SU-DHL-6 (cell line): Measurements from ENCODE around the gene MEX3D.

Source experiments
- H2AFZ ChIP-seq: fragments of 200-600 bp; sonication (generic); 2 replicates; pipeline ENCODE4 v1.6.1; 2014; ENCODE audit warnings: low read depth, mild to moderate bottlenecking, moderate library complexity, mixed read lengths, antibody characterized with exemption, low read length; ENCODE audit not compliant: severe bottlenecking
- H3F3A ChIP-seq: fragments of 200-600 bp; shearing (Covaris generic); 2 replicates; pipeline ENCODE4 v1.6.0; 2016; ENCODE audit warnings: antibody characterized with exemption, mild to moderate bottlenecking; ENCODE audit not compliant: insufficient read depth
- H3K27ac ChIP-seq: fragments of 200-600 bp; sonication (generic); 2 replicates; pipeline ENCODE4 v1.5.1; 2016; ENCODE audit warnings: low read depth, mild to moderate bottlenecking, low read length, moderate library complexity, mixed read lengths
- H3K27me3 ChIP-seq: fragments of 200-600 bp; sonication (generic), shearing (Covaris generic); 2 replicates; pipeline ENCODE4 v1.6.0; 2014; ENCODE audit warnings: mild to moderate bottlenecking, low read length
- H3K36me3 ChIP-seq: fragments of 200-600 bp; sonication (generic); 2 replicates; pipeline ENCODE4 v1.6.1; 2014; ENCODE audit warnings: mild to moderate bottlenecking, low read length, mixed read lengths
- H3K4me2 ChIP-seq: fragments of 300-600, 200-600 bp; shearing (Covaris generic), sonication (generic); 2 replicates; pipeline ENCODE4 v1.6.0; 2014; ENCODE audit warnings: low read length, low read depth, mild to moderate bottlenecking; ENCODE audit not compliant: poor library complexity, severe bottlenecking
- H3K4me3 ChIP-seq: fragments of 200-600 bp; sonication (generic); 2 replicates; pipeline ENCODE4 v1.5.1; 2014; ENCODE audit warnings: antibody characterized with exemption, low read length, mild to moderate bottlenecking, mixed read lengths; ENCODE audit not compliant: insufficient read depth, poor library complexity, severe bottlenecking
- H3K79me2 ChIP-seq: fragments of 200-600 bp; sonication (generic); 2 replicates; pipeline ENCODE4 v1.6.1; 2014; ENCODE audit warnings: mild to moderate bottlenecking, low read length, moderate library complexity; ENCODE audit not compliant: insufficient read depth
- H3K9ac ChIP-seq: fragments of 200-600 bp; sonication (generic); 2 replicates; pipeline ENCODE4 v1.7.0; 2014; ENCODE audit warnings: mild to moderate bottlenecking, low read length
- H3K9me2 ChIP-seq: fragments of 200-600 bp; sonication (generic); replicated peaks from 2 replicates; pipeline ENCODE4 v1.6.1; 2014; ENCODE audit warnings: low read length; ENCODE audit not compliant: insufficient read depth
- H3K9me3 ChIP-seq: fragments of 200-600 bp; sonication (generic); 2 replicates; pipeline ENCODE4 v1.6.1; 2014; ENCODE audit warnings: low read length, mixed read lengths; ENCODE audit not compliant: insufficient read depth
- H4K20me1 ChIP-seq: fragments of 200-600 bp; sonication (generic); 2 replicates; pipeline ENCODE4 v1.6.1; 2014; ENCODE audit warnings: low read depth, mild to moderate bottlenecking, antibody characterized with exemption, low read length, moderate library complexity, mixed read lengths
- EZH2phosphoT487 ChIP-seq: fragments of 200-600 bp; sonication (generic), shearing (Covaris generic); conservative IDR thresholded peaks from 2 replicates; pipeline ENCODE4 v1.6.1; 2018; ENCODE audit warnings: mild to moderate bottlenecking, antibody characterized with exemption, low read length, moderate library complexity, mixed read lengths
- TF ChIP-seq, protein P1 (sequence below): fragments of 200-600 bp; sonication (generic); IDR thresholded peaks from one replicate; pipeline ENCODE4 v1.5.1; 2017; ENCODE audit warnings: antibody characterized with exemption, mild to moderate bottlenecking, low read length, moderate library complexity; ENCODE audit not compliant: insufficient read depth, poor library complexity, severe bottlenecking

Gene MEX3D

DNA sequence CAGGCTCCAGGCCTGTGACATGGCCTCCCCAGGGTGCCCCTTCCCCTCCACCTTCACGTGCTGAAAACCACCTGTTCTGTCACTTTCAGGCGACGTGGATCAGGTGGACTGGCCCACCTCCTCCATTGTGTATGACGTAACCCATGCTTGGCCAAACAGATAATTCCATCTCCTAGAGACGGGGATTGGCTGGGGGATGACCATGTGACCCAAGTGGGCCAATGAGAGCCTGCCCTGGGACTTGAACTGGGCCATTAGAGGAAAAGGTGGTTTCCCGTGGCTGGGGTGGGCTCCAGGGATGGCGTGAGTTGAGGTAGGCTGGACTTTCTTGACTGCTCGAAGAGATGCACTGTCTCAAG is 51.8 kb downstream of the MEX3D start:
- H4K20me1 ChIP-seq = no peaks in the 10 kb centered on the region
- no peaks in the 10 kb centered on the region for H3K36me3 ChIP-seq
- H3F3A ChIP-seq = no peaks in the 10 kb centered on the region
- H3K4me2 ChIP-seq = no peak overlapping the region
- no peak overlapping the region for H3K27ac ChIP-seq
- TF ChIP-seq, protein P1, sequence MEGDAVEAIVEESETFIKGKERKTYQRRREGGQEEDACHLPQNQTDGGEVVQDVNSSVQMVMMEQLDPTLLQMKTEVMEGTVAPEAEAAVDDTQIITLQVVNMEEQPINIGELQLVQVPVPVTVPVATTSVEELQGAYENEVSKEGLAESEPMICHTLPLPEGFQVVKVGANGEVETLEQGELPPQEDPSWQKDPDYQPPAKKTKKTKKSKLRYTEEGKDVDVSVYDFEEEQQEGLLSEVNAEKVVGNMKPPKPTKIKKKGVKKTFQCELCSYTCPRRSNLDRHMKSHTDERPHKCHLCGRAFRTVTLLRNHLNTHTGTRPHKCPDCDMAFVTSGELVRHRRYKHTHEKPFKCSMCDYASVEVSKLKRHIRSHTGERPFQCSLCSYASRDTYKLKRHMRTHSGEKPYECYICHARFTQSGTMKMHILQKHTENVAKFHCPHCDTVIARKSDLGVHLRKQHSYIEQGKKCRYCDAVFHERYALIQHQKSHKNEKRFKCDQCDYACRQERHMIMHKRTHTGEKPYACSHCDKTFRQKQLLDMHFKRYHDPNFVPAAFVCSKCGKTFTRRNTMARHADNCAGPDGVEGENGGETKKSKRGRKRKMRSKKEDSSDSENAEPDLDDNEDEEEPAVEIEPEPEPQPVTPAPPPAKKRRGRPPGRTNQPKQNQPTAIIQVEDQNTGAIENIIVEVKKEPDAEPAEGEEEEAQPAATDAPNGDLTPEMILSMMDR = no peak
- no peak for TF ChIP-seq EZH2phosphoT487
- no peaks in the 10 kb centered on the region for H3K9me3 ChIP-seq
- no peaks in the 10 kb centered on the region for H3K27me3 ChIP-seq
- no peaks in the 10 kb centered on the region for H3K79me2 ChIP-seq
- no peaks in the 10 kb centered on the region for H3K9me2 ChIP-seq
- H2AFZ ChIP-seq = no peak overlapping the region
- no peak overlapping the region for H3K9ac ChIP-seq
- H3K4me3 ChIP-seq = no peak overlapping the region

DNA sequence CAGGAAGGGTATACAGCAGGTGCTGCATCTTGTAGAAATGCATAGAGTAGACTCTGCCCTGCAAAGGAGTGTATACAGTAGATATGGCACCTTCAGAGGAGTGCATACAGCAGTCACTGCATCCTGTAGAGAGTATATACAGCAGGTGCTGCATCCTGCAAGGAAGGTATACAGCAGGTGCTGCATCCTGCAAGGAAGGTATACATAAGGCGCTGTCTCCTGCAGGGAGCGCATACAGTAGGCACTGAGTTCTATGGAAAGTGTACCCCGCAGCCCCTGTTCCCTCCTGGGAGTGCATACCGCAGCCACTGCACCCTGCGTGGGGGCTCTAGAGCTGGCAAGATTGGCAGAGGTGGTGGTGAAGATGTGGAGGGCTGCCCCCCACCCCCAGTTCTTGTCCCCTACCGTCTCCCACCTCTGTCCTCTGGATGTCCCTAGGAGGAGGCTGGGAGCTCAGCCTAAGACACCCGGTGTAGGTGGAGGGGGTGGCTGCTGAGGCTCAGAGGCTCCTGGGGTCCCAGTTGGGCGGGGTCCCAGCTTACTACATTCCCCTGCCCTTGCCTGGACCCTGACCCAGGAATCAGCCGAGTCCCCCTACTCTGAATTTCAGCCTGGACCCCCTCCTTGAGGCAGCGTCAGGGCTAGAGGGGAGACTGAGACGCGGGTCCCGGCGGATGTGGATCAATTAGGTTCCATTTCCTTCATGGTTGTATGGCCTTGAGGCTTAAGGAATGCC is 53.0 kb downstream of the MEX3D start:
- Histone ChIP-seq H3K9me2 (no peaks in the 10 kb centered on the region), H4K20me1 (no peaks in the 10 kb centered on the region), H3K27ac (no peak overlapping the region), H3K27me3 (no peaks in the 10 kb centered on the region), H2AFZ (no peak overlapping the region), H3K79me2 (no peaks in the 10 kb centered on the region), H3K36me3 (no peaks in the 10 kb centered on the region), H3K9me3 (no peaks in the 10 kb centered on the region), H3K4me2 (no peak overlapping the region), H3F3A (no peaks in the 10 kb centered on the region), H3K4me3 (no peak overlapping the region), H3K9ac (no peak overlapping the region)
- no peak for TF ChIP-seq EZH2phosphoT487
- TF ChIP-seq, protein P1 = no peak

DNA sequence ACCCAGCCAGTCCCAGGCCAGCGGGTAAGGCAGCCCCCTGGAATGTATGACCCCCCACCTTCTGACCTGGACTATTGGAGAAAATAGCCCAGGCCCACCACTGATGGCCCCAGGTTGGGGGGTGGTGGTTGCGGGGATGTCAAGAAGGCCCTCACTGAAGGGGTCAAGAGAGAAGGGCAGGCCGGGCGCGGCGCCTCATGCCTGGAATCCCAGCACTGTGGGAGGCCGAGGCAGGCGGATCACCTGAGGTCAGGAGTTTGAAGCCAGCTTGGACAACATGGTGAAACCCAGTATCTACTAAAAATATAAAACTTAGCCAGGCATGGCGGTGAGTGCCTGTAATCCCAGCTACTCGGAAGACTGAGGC is 53.8 kb downstream of the MEX3D start:
- no peaks in the 10 kb centered on the region for H3K27me3 ChIP-seq
- no peaks in the 10 kb centered on the region for H3K9me2 ChIP-seq
- no peak overlapping the region for H3K9ac ChIP-seq
- H2AFZ ChIP-seq = no peak overlapping the region
- no peak overlapping the region for H3K4me3 ChIP-seq
- TF ChIP-seq, protein P1 = no peak
- TF ChIP-seq EZH2phosphoT487 = no peak
- H3K79me2 ChIP-seq = no peaks in the 10 kb centered on the region
- no peaks in the 10 kb centered on the region for H3K36me3 ChIP-seq
- H3K27ac ChIP-seq = no peak overlapping the region
- H3K4me2 ChIP-seq = no peak overlapping the region
- no peaks in the 10 kb centered on the region for H3K9me3 ChIP-seq
- no peaks in the 10 kb centered on the region for H4K20me1 ChIP-seq
- H3F3A ChIP-seq = no peaks in the 10 kb centered on the region
